BLaER1 (cell line): ENCODE measurements around the gene MTA3.

Experiments
- H3K27ac ChIP-seq: shearing (Covaris generic); formaldehyde crosslinking; 2 replicates; pipeline ENCODE4 v1.8.1; 2022
- H3K27me3 ChIP-seq: shearing (Covaris generic); formaldehyde crosslinking; 2 replicates; pipeline ENCODE4 v1.8.1; 2022
- H3K36me3 ChIP-seq: shearing (Covaris generic); formaldehyde crosslinking; 2 replicates; pipeline ENCODE4 v1.8.1; 2022
- H3K4me1 ChIP-seq: shearing (Covaris generic); formaldehyde crosslinking; 2 replicates; pipeline ENCODE4 v1.8.1; 2022
- H3K4me2 ChIP-seq: shearing (Covaris generic); formaldehyde crosslinking; 2 replicates; pipeline ENCODE4 v1.8.1; 2022
- H3K4me3 ChIP-seq: shearing (Covaris generic); formaldehyde crosslinking; 2 replicates; pipeline ENCODE4 v1.8.1; 2022
- H3K9ac ChIP-seq: shearing (Covaris generic); formaldehyde crosslinking; 2 replicates; pipeline ENCODE4 v1.8.1; 2022
- H3K9me3 ChIP-seq: shearing (Covaris generic); formaldehyde crosslinking; 2 replicates; pipeline ENCODE4 v1.8.1; 2022
- H4K20me1 ChIP-seq: shearing (Covaris generic); formaldehyde crosslinking; 2 replicates; pipeline ENCODE4 v1.8.1; 2022
- Cebpa-rat ChIP-seq: shearing (Covaris generic); IDR thresholded peaks from 2 replicates; pipeline ENCODE4 v1.8.1; 2022

MTA3 gene

GRCh38 chr2:42568401-42569115 lies at the start of gene MTA3:
Gene MTA3, plus strand, starts transcription at chr2:42568632. Its CDS starts 114 bp downstream, at chr2:42568746.
- H3K9ac ChIP-seq, result peak within 1 kb of the TSS; percentile 81
- H3K27me3 ChIP-seq, result no peaks in the 10 kb centered on the region
- H3K4me2 ChIP-seq, result peak within 1 kb of the TSS; percentile 87
- no peaks in the 10 kb centered on the region for H4K20me1 ChIP-seq
- H3K36me3 ChIP-seq, result peaks cover 29% of the 10 kb centered on the region
- no peaks in the 10 kb centered on the region for H3K9me3 ChIP-seq
- H3K4me3 ChIP-seq, result peak within 1 kb of the TSS; percentile 73
- peak within 1 kb of the TSS; percentile 85 for H3K27ac ChIP-seq
- TF ChIP-seq Cebpa-rat, result no peak
- H3K4me1 ChIP-seq, result peaks cover 33% of the 10 kb centered on the region

GRCh38 chr2:42519624-42520023 lies 48.8 kb upstream of the MTA3 start:
- no peaks in the 10 kb centered on the region for H3K4me1 ChIP-seq
- H3K4me2 ChIP-seq, result no peak overlapping the region

GRCh38 chr2:42522035-42522434 lies 46.4 kb upstream of the MTA3 start:
- H3K4me2 ChIP-seq, result no peak overlapping the region
- H3K9me3 ChIP-seq, result peaks cover 8% of the 10 kb centered on the region
- no peak overlapping the region for H3K27ac ChIP-seq
- H3K4me3 ChIP-seq, result no peak overlapping the region
- no peaks in the 10 kb centered on the region for H3K4me1 ChIP-seq
- H3K9ac ChIP-seq, result no peak overlapping the region
- H4K20me1 ChIP-seq, result no peaks in the 10 kb centered on the region
- no peak for TF ChIP-seq Cebpa-rat
- H3K27me3 ChIP-seq, result no peaks in the 10 kb centered on the region
- H3K36me3 ChIP-seq, result no peaks in the 10 kb centered on the region

More at GRCh38 chr2:42519624-42520023, 48.8 kb upstream of the MTA3 start:
- no peaks in the 10 kb centered on the region for H3K9me3 ChIP-seq
- H4K20me1 ChIP-seq, result no peaks in the 10 kb centered on the region
- no peak overlapping the region for H3K27ac ChIP-seq
- TF ChIP-seq Cebpa-rat, result no peak
- H3K27me3 ChIP-seq, result no peaks in the 10 kb centered on the region
- H3K36me3 ChIP-seq, result no peaks in the 10 kb centered on the region
- no peak overlapping the region for H3K4me3 ChIP-seq
- H3K9ac ChIP-seq, result no peak overlapping the region

GRCh38 chr2:42523341-42523740 lies 45.1 kb upstream of the MTA3 start:
- Histone ChIP-seq H3K4me3 (no peak overlapping the region), H3K27me3 (no peaks in the 10 kb centered on the region), H3K4me1 (no peaks in the 10 kb centered on the region), H3K4me2 (no peak overlapping the region), H3K36me3 (no peaks in the 10 kb centered on the region), H3K27ac (no peak overlapping the region), H3K9ac (no peak overlapping the region), H4K20me1 (no peaks in the 10 kb centered on the region), H3K9me3 (peaks cover 9% of the 10 kb centered on the region)
- no peak for TF ChIP-seq Cebpa-rat

- H3K4me2 ChIP-seq, result no peak overlapping the region
- no peaks in the 10 kb centered on the region for H3K27me3 ChIP-seq
- no peaks in the 10 kb centered on the region for H3K36me3 ChIP-seq
- H3K9ac ChIP-seq, result no peak overlapping the region
- H3K4me3 ChIP-seq, result no peak overlapping the region
- no peak for TF ChIP-seq Cebpa-rat
- H3K9me3 ChIP-seq, result no peaks in the 10 kb centered on the region
- no peaks in the 10 kb centered on the region for H3K4me1 ChIP-seq
- H4K20me1 ChIP-seq, result no peaks in the 10 kb centered on the region
- H3K27ac ChIP-seq, result no peak overlapping the region
Measured at GRCh38 chr2:42532397-42532796, 36.0 kb upstream of the MTA3 start.

- H3K27ac ChIP-seq, result no peak overlapping the region
- no peaks in the 10 kb centered on the region for H3K36me3 ChIP-seq
- H4K20me1 ChIP-seq, result no peaks in the 10 kb centered on the region
- H3K4me1 ChIP-seq, result peaks cover 7% of the 10 kb centered on the region; the same call in 1 of the 2 replicates
- H3K9me3 ChIP-seq, result no peaks in the 10 kb centered on the region
- no peak overlapping the region for H3K4me2 ChIP-seq
- H3K9ac ChIP-seq, result no peak overlapping the region
- TF ChIP-seq Cebpa-rat, result peak; percentile 66; the same call in 1 of the 2 replicates
- no peak overlapping the region for H3K4me3 ChIP-seq
- no peaks in the 10 kb centered on the region for H3K27me3 ChIP-seq
Measured at GRCh38 chr2:42537493-42537892, 30.9 kb upstream of the MTA3 start.

GRCh38 chr2:42542871-42543270 lies 25.6 kb upstream of the MTA3 start:
- Histone ChIP-seq H3K4me2 (no peak overlapping the region), H3K4me3 (no peak overlapping the region), H3K4me1 (peaks cover 18% of the 10 kb centered on the region; the same call in 1 of the 2 replicates), H3K27me3 (no peaks in the 10 kb centered on the region), H4K20me1 (no peaks in the 10 kb centered on the region), H3K9me3 (no peaks in the 10 kb centered on the region), H3K27ac (no peak overlapping the region), H3K9ac (no peak overlapping the region), H3K36me3 (no peaks in the 10 kb centered on the region)
- TF ChIP-seq Cebpa-rat, result no peak

GRCh38 chr2:42545023-42545721 lies 23.3 kb upstream of the MTA3 start:
- Histone ChIP-seq H3K27ac (no peak overlapping the region), H3K4me3 (no peak overlapping the region), H3K27me3 (no peaks in the 10 kb centered on the region), H4K20me1 (no peaks in the 10 kb centered on the region), H3K4me2 (no peak overlapping the region), H3K36me3 (no peaks in the 10 kb centered on the region), H3K9ac (no peak overlapping the region), H3K4me1 (peaks cover 11% of the 10 kb centered on the region; the same call in 1 of the 2 replicates), H3K9me3 (no peaks in the 10 kb centered on the region)
- TF ChIP-seq Cebpa-rat, result no peak

- H4K20me1 ChIP-seq, result no peaks in the 10 kb centered on the region
- no peak for TF ChIP-seq Cebpa-rat
- peaks cover 11% of the 10 kb centered on the region; the same call in 1 of the 2 replicates for H3K4me1 ChIP-seq
- H3K4me3 ChIP-seq, result no peak overlapping the region
- H3K36me3 ChIP-seq, result no peaks in the 10 kb centered on the region
- H3K27me3 ChIP-seq, result no peaks in the 10 kb centered on the region
- no peaks in the 10 kb centered on the region for H3K9me3 ChIP-seq
- H3K4me2 ChIP-seq, result no peak overlapping the region
- no peak overlapping the region for H3K9ac ChIP-seq
- H3K27ac ChIP-seq, result no peak overlapping the region
Measured at GRCh38 chr2:42545841-42546390, 22.5 kb upstream of the MTA3 start.

- Histone ChIP-seq H3K9ac (no peak overlapping the region), H3K9me3 (no peaks in the 10 kb centered on the region), H3K4me3 (no peak overlapping the region), H4K20me1 (no peaks in the 10 kb centered on the region), H3K27me3 (no peaks in the 10 kb centered on the region), H3K4me2 (no peak overlapping the region), H3K36me3 (no peaks in the 10 kb centered on the region), H3K27ac (no peak overlapping the region), H3K4me1 (peaks cover 11% of the 10 kb centered on the region; the same call in 1 of the 2 replicates)
- no peak for TF ChIP-seq Cebpa-rat
Measured at GRCh38 chr2:42547014-42547413, 21.4 kb upstream of the MTA3 start.
